Limb (tissue), 2 donors: ENCODE data around the gene KDM3A.
"Not testable (repeated sequence)": the region's sequence is repeated elsewhere in the genome, so short reads cannot be mapped to it uniquely, and the experiment has no call there.

Experiments
- DNase-seq, 2 donors: peaks; one replicate each; pipeline ENCODE4 v3.0.0-alpha.2; 2016; ENCODE audit errors: extremely low spot score in 2 of 2

KDM3A gene

GRCh38 chr2:86476092-86476491 lies 34.9 kb downstream of the KDM3A start:
- no peak for DNase-seq

DNA sequence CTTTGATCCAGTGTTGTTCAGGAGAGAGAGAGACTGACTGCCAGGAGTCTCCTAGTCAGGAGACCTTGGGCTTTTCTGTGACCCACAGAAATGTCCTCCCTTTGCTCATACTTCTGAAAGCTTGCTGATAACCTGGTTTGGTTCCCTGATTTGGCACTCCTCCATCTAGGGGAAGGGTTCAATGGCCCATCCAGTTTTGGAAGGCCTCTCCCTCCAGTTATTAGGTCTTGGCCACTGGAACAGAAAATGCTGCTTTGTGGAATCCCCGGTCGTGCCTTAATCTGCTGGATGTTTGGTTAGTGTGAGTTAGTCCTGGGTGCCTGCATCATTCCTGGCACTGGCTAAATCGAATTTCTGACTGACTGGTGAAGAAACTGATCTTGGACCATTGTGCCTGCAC lies 35.7 kb downstream of the KDM3A start:
- DNase-seq: no peak

GRCh38 chr2:86477349-86477748 lies 36.2 kb downstream of the KDM3A start:
- no peak for DNase-seq

DNA sequence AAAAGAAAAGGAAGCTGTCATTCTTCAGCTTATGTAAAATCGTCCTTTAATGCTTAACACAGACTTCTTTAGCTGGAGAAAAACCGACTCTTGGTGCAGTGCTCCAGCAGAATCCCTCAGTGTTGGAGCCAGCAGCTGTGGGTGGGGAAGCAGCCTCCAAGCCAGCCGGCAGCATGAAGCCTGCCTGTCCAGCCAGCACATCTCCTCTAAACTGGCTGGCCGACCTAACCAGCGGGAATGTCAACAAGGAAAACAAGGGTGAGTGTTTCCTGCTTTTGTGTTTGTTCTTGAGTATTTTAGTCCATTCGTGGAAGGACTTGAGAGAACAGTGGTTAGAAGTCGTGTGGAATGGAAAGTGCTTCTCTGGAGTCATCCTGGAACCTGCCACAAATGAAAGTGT lies 38.9 kb downstream of the KDM3A start:
- DNase-seq: no peak

- no peak for DNase-seq
Observed at GRCh38 chr2:86482034-86482433, 40.9 kb downstream of the KDM3A start.

DNA sequence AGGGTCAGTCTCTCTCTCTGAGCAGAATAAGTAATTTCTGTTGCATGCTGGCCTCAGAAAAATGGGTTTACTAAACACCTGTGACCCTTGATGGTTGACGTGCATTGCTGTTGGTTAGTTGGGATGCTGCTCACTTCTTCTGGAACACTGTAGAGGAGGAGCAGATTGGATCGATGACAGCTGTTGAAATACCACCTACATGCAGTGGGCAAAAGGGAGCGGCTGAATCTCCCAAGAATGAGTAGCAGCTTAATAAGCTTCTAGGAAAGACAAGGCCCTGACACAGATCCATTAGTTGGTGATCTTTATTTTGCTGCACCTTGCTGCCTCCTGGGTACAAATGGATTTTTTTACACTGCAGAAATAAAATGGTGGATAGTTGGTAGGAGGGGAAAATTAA lies 43.2 kb downstream of the KDM3A start:
- DNase-seq: no peak

DNA sequence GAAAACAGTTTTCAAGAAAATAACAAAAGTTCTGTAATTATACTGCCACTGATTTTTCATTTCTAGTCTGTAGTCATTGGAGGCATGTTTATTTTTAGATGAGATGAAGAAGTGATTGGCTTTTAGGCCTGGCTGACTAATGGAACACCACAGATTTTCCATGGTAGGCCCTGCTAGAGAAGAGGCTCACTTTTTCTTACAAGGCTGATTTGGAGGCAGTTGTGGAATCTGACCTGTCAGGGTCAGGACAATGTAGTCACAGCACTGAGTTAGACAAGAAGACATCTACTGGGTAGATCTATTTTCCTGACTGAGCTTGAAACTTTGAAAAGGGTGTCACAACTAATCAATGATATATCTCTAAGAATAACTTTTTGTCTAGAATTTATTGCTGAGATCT lies 43.9 kb downstream of the KDM3A start:
- DNase-seq: no peak

GRCh38 chr2:86485802-86486201 lies 44.6 kb downstream of the KDM3A start:
- no peak for DNase-seq

DNA sequence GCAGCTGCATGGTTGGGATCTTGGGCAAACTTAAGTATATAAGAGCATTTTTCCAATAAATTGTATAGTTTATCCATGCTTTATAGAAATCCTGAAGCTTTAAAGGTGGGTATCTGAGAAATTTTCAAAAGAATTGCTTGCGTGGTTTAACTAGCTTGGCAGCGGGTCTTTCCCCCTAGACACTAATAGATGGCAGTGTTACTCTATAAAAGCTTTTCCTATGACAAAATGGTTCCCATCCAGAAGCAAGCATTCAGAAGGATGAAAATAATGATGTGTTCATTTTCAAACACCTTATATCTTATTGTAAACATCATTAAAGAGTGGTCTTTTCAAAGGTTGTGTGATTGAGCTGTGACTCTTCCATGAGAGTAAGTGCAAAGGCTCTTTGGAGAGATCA lies 45.9 kb downstream of the KDM3A start:
- DNase-seq: no peak

GRCh38 chr2:86488561-86489250 lies 47.5 kb downstream of the KDM3A start:
- no peak for DNase-seq

GRCh38 chr2:86489542-86489941 lies 48.4 kb downstream of the KDM3A start:
- DNase-seq: no peak

DNA sequence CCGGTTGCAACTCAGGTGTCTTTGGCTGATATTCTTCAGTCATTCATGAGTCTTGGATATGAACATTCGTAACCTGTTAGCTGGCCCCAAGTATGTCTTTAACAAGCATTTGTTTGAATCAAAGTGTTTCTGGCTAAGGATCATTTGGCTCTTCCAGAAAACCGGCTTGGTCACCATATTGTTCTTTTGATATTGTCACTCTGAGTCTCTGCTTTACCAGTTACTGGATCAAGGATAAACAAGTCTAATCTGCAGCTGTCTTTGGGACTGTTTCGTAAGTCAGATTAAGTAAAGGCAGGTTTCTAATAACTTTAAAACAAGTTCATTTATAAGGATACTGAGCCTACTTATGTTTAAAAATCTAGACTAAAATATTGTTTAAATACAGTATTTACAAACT lies 49.1 kb downstream of the KDM3A start:
- DNase-seq: no peak

DNA sequence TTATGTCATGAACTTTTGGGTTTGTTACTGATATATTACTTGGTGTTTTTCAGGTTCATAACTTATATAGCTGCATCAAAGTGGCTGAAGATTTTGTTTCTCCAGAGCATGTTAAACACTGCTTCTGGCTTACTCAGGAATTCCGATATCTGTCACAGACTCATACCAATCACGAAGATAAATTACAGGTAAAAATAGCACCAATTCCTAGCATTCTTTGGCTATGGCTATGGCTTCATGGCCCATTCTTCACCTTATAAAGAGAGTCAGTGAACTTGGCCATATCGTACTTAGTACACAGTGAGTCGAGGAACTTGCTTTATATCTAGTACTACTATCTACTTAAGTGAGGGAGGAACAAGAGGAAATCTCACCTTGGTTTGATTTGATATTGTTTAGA lies 49.9 kb downstream of the KDM3A start:
- DNase-seq: no peak

DNA sequence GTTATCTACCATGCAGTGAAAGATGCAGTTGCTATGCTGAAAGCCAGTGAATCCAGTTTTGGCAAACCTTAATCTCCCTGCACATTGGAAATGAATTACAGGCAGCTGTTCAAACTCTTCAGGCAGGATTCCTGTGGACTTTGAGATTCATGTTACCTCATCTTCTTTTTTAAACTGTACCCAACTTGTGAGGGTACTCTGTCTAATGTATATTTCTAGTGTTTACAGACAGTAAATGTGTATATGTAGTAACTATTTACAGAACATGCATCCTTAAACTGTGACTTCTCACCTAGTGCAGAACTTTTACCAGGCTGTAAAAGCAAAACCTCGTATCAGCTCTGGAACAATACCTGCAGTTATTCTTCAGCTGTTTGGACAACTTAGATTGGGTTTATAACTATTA lies 50.9 kb downstream of the KDM3A start:
- DNase-seq: peak in 1 of 2 donors; percentile 49

GRCh38 chr2:86496391-86496790 lies 55.2 kb downstream of the KDM3A start:
- not testable (repeated sequence) for DNase-seq

- DNase-seq: no peak
Observed at GRCh38 chr2:86498468-86499260, 57.5 kb downstream of the KDM3A start.

DNA sequence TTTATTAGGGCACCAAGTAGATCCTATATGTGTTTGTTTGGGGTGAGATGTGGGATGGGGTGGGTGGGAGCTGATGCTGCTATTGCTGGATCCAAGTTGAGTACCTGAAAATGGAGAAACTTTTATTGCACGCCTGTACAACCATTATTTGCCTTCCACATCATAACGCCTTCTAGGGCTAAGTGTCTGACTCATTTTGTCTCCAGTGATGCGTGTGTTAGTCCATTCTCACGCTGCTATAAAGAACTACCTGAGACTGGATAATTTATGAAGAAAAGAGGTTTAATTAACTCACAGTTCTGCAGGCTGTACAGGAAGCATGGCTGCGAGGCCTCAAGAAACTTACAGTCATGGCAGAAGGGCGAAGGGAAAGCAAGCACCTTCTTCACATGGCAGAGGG lies 58.2 kb downstream of the KDM3A start:
- DNase-seq: no peak

GRCh38 chr2:86500325-86501083 lies 59.3 kb downstream of the KDM3A start:
- no peak for DNase-seq

GRCh38 chr2:86507600-86507999 lies 66.4 kb downstream of the KDM3A start:
- DNase-seq: no peak

- no peak for DNase-seq
Observed at GRCh38 chr2:86510436-86510933, 69.3 kb downstream of the KDM3A start.

DNA sequence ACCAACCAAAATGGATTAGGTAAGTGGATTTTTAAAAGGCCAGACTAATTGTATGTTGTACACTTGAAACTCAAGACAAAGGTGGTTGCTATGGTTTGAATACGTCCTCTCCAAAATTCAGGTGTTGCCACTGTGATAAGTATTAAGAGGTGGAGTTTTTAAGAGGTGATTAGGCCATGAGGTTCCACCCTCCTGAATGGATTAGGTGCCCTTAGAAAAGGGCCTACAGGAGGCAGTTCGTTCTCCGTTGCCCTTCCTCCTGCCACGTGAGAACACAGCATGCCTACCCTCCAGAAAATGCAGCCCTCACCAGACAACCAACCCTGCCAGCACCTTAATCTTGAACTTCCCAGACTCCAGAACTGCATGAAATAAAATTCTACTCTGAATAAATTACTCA lies 70.9 kb downstream of the KDM3A start:
- no peak for DNase-seq

DNA sequence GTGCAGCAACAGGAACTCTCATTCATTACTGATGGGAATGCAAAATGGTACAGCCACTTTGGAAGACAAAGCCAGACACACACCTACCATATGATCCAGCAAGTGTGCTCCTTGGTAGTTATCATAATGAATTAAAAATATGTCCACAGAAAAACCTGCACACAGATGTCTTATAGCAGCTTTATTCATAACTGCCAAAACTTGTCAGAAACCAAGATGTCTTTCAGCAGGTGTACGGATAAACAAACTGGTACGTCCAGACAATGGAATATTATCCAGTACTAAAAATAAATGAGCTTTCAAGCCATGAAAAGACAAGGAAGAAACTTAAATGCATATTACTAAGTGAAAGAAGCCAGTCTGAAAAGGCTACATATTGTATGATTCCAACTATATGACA lies 71.7 kb downstream of the KDM3A start:
- no peak for DNase-seq
